Measurements from ENCODE around the gene PPM1B.
A peak's percentile ranks its signal among the peaks of the same experiment; 100 is the strongest.
"Not testable (repeated sequence)": the region's sequence is repeated elsewhere in the genome, so short reads cannot be mapped to it uniquely, and the experiment has no call there.

Gene PPM1B

DNA sequence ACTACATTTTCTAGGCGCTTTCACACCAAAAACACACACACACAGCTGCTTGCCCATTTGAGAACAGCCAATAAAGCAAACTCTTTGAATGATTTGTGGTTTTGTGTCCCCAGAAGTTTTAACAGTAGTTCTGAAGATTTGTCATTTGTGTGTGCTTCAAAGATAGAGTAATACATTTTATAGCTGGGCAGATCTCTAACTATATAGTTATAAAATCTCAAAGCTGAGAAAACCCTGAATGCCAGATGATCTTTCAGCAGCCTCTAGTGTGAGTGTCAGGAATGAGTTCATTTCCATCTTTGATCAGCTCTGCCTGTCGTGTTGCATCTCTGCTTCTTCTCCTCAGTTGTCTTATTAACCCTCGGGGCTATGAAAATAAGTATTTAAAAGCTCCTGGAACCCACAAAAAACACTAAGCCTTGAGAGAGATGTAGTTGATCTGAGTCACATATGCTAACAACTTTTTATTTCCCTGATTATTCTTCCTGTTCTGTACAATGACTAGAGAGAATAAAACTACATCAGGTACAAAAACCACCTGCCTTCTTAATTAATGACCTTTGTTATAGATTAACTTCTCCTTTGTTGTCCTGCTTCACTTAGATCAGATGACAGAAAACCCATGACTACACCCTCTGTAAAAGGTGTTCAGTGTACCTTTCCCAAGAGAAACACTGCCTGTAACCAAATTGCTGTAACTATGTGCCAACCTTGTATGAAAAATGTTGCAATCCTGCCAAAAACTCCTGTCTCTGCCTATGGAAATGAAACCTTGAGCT lies 76.6 kb downstream of the PPM1B start:
- Histone ChIP-seq H3K27me3 (ENCODE audit: insufficient read depth, poor library complexity, severe bottlenecking) (no peaks in the 10 kb centered on the region), H3K27ac (replicated peaks) (peak overlapping the region; percentile 72), H3K4me3 (replicated peaks; ENCODE audit: insufficient read depth, low read length) (no peak overlapping the region)
- DNase-seq (ENCODE audit: low read depth in 1 of 2, low spot score in 1 of 2), result peak; percentile 29 to 43
- no peak for TF ChIP-seq POLR2AphosphoS5 (IDR thresholded peaks at IDR 0.05; ENCODE audit: low read depth)
- TF ChIP-seq, protein P1, sequence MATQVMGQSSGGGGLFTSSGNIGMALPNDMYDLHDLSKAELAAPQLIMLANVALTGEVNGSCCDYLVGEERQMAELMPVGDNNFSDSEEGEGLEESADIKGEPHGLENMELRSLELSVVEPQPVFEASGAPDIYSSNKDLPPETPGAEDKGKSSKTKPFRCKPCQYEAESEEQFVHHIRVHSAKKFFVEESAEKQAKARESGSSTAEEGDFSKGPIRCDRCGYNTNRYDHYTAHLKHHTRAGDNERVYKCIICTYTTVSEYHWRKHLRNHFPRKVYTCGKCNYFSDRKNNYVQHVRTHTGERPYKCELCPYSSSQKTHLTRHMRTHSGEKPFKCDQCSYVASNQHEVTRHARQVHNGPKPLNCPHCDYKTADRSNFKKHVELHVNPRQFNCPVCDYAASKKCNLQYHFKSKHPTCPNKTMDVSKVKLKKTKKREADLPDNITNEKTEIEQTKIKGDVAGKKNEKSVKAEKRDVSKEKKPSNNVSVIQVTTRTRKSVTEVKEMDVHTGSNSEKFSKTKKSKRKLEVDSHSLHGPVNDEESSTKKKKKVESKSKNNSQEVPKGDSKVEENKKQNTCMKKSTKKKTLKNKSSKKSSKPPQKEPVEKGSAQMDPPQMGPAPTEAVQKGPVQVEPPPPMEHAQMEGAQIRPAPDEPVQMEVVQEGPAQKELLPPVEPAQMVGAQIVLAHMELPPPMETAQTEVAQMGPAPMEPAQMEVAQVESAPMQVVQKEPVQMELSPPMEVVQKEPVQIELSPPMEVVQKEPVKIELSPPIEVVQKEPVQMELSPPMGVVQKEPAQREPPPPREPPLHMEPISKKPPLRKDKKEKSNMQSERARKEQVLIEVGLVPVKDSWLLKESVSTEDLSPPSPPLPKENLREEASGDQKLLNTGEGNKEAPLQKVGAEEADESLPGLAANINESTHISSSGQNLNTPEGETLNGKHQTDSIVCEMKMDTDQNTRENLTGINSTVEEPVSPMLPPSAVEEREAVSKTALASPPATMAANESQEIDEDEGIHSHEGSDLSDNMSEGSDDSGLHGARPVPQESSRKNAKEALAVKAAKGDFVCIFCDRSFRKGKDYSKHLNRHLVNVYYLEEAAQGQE (IDR thresholded peaks at IDR 0.05; ENCODE audit: insufficient replicate concordance, low read depth), result no peak

DNA sequence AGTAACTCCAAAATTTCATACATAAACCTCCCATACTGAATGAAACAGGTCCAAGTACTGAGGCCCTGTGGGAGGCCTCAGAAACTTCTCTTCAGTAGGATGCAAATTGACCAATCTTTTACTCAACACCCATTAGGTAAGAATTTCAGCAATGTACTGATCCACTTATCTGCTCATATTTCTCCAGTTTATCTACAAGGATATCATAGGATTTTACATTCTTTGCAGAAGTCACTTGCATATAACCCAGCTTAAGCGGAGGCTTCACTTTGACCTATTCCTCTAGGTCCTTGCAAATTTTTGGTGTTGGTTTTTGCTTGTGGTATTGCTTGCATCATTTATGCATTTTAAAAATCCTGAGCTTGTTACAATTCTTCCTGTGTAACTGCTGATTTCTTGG lies 77.8 kb downstream of the PPM1B start:
- peak; percentile 28 to 36 for DNase-seq (ENCODE audit: low read depth in 1 of 2, low spot score in 1 of 2)
- H3K4me3 ChIP-seq (replicated peaks; ENCODE audit: insufficient read depth, low read length), result no peak overlapping the region
- TF ChIP-seq, protein P1 (IDR thresholded peaks at IDR 0.05; ENCODE audit: insufficient replicate concordance, low read depth), result no peak
- no peak for TF ChIP-seq SPI1 (IDR thresholded peaks at IDR 0.05; ENCODE audit: borderline replicate concordance, low read depth)
- TF ChIP-seq GABPA (IDR thresholded peaks at IDR 0.05; ENCODE audit: low read depth), result no peak
- TF ChIP-seq, protein P2, sequence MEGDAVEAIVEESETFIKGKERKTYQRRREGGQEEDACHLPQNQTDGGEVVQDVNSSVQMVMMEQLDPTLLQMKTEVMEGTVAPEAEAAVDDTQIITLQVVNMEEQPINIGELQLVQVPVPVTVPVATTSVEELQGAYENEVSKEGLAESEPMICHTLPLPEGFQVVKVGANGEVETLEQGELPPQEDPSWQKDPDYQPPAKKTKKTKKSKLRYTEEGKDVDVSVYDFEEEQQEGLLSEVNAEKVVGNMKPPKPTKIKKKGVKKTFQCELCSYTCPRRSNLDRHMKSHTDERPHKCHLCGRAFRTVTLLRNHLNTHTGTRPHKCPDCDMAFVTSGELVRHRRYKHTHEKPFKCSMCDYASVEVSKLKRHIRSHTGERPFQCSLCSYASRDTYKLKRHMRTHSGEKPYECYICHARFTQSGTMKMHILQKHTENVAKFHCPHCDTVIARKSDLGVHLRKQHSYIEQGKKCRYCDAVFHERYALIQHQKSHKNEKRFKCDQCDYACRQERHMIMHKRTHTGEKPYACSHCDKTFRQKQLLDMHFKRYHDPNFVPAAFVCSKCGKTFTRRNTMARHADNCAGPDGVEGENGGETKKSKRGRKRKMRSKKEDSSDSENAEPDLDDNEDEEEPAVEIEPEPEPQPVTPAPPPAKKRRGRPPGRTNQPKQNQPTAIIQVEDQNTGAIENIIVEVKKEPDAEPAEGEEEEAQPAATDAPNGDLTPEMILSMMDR (IDR thresholded peaks at IDR 0.05; ENCODE audit: insufficient read depth, low read length), result no peak
- TF ChIP-seq POLR2AphosphoS5 (IDR thresholded peaks at IDR 0.05; ENCODE audit: low read depth), result no peak

DNA sequence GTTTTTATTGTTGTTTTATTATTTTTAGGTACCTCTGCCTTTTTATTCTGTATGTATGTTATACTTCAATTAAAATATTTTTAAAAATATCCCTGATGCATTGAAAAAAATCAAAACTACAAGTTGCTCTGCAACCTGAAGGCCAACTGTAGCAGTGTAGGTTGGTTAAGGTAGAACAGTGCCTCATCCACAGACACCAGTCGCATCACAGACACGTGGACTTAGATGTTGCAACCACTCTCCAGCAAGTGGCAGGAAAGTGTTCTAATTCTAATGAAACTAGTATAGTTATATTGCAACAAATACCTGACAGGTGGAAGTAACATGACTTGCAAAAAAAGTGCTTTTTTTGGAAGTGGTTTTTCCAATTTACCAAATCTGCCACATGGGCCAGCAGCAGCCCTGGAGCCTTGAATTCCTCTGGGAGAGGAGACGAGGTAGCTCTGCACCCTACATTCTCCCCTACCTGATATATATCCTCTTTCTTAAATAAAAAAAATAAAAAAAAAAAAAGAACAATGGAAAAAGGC lies 78.2 kb downstream of the PPM1B start:
- Histone ChIP-seq H3K4me3 (replicated peaks; ENCODE audit: insufficient read depth, low read length) (no peak overlapping the region), H3K27ac (replicated peaks) (peak overlapping the region; percentile 72), H3K27me3 (ENCODE audit: insufficient read depth, poor library complexity, severe bottlenecking) (no peaks in the 10 kb centered on the region)
- DNase-seq (ENCODE audit: low read depth in 1 of 2, low spot score in 1 of 2), result peak; percentile 40 to 79
- TF ChIP-seq POLR2AphosphoS5 (IDR thresholded peaks at IDR 0.05; ENCODE audit: low read depth), result no peak
- TF ChIP-seq GABPA (IDR thresholded peaks at IDR 0.05; ENCODE audit: low read depth), result no peak

More for the DNA sequence above, 77.8 kb downstream of the PPM1B start:
- Histone ChIP-seq H3K27ac (replicated peaks) (peak overlapping the region; percentile 72), H3K27me3 (ENCODE audit: insufficient read depth, poor library complexity, severe bottlenecking) (no peaks in the 10 kb centered on the region)

DNA sequence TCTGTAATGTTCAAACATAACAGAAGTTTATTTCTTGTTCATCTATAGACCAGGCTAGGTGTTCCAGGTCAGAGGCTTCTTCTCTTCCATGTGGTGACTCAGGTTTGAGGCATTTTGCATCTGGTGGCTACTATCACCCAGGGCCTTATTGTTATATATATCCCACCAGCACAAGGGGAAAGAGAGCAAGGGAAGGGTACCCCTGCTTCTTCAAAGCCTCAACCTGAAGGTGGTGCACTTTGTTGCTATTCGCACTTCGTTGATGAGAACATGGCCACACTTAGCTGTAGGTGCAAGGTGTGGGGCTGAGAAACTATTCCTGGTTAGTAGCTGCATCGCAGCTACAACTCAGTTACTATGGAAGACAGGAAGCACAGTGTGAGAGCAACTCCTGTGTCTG lies 79.2 kb downstream of the PPM1B start:
- Histone ChIP-seq H3K27ac (replicated peaks) (peak overlapping the region; percentile 72), H3K4me3 (replicated peaks; ENCODE audit: insufficient read depth, low read length) (no peak overlapping the region), H3K27me3 (ENCODE audit: insufficient read depth, poor library complexity, severe bottlenecking) (no peaks in the 10 kb centered on the region)
- TF ChIP-seq, protein P2 (IDR thresholded peaks at IDR 0.05; ENCODE audit: insufficient read depth, low read length), result no peak
- no peak for TF ChIP-seq POLR2AphosphoS5 (IDR thresholded peaks at IDR 0.05; ENCODE audit: low read depth)
- no peak for TF ChIP-seq SPI1 (IDR thresholded peaks at IDR 0.05; ENCODE audit: borderline replicate concordance, low read depth)
- TF ChIP-seq GABPA (IDR thresholded peaks at IDR 0.05; ENCODE audit: low read depth), result no peak
- TF ChIP-seq, protein P1 (IDR thresholded peaks at IDR 0.05; ENCODE audit: insufficient replicate concordance, low read depth), result no peak
- DNase-seq (ENCODE audit: low read depth in 1 of 2, low spot score in 1 of 2), result no peak

DNA sequence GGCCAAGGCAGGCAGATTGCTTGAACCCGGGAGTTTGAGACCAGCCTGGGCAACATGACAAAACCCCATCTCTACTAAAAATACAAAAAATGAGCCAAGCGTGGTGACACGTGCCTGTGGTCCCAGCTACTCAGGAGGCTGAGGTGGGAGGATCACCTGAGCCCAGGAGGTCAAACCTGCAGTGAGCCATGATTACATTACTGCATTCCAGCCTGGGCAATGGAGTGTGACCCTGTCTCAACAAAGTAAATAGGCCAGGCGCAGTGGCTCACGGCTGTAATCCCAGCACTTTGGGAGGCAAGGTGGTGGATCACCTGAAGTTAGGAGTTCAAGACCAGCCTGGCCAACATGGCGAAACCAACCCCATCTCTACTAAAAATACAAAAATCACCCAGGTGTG lies 80.6 kb downstream of the PPM1B start:
- not testable (repeated sequence) for H3K27ac ChIP-seq (replicated peaks); H3K27me3 ChIP-seq (ENCODE audit: insufficient read depth, poor library complexity, severe bottlenecking); DNase-seq (ENCODE audit: low read depth in 1 of 2, low spot score in 1 of 2); H3K4me3 ChIP-seq (replicated peaks; ENCODE audit: insufficient read depth, low read length)
